ENCODE results near the gene FZD1. TPM values are rescaled to one million over a fixed set of nuclear protein-coding genes. Genes with fewer than 3 reads are reported as not detected.

FZD1 gene
- total RNA-seq, 1 experiment from 2014 or later: 7.9 TPM

DNA sequence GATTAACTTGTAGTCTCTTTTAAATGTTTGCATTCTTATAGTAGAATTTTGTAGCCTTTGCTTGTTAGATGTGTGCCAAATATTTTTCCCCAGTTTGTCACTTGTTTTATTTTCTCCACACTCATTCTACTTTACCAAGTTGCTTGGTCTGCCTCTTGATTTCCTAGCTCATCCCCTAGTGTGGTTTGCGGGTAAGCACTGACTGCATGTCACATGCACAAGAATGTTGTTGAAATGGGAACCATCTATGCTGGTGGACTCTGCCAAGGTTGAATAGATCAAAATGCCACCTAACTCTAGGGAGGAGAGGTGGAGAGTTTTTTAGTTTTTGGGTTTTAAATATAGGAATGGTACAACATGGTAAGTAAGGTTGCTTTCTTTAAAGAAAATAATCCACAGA is 47.6 kb downstream of the FZD1 start:
- Histone ChIP-seq H3K9ac (ENCODE audit: low read length) (no peak overlapping the region), H3K36me3 (ENCODE audit: insufficient read depth, low read length) (no peaks in the 10 kb centered on the region), H2AFZ (ENCODE audit: low read length) (no peak overlapping the region), H3K4me2 (ENCODE audit: low read depth, low read length, poor library complexity, severe bottlenecking) (no peak overlapping the region), H3K27me3 (ENCODE audit: low read length) (no peaks in the 10 kb centered on the region), H3K4me1 (ENCODE audit: low read length) (peaks cover 12% of the 10 kb centered on the region), H4K20me1 (ENCODE audit: insufficient read depth, low read depth, low read length) (no peaks in the 10 kb centered on the region), H3K4me3 (ENCODE audit: low read length) (no peak overlapping the region), H3K9me2 (replicated peaks; ENCODE audit: insufficient read depth, low read length) (no peaks in the 10 kb centered on the region), H3K27ac (ENCODE audit: low read length) (no peak overlapping the region), H3K9me3 (ENCODE audit: low read length) (no peaks in the 10 kb centered on the region), H3K79me2 (ENCODE audit: low read length) (no peaks in the 10 kb centered on the region)
- DNase-seq: no peak

DNA sequence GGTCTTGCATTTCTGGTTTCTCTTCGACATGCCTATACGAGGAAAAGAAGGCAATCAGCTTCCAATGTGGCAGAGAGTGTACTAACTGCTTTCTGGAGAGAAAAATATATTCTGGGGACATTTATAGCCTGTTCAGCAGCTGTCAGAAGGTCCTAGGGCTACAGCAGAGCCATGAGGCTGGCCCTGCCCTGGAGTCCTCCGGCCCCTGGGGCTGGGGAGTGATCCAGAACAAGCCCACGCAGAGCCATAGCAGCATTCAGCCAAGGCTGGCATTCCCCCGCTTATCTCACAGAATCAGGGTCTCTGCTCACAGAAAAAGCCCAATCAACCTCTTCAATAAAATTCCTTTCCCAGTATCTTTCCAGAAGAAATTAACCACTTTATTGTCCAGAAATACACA is 48.9 kb downstream of the FZD1 start:
- H3K27me3 ChIP-seq (ENCODE audit: low read length): no peaks in the 10 kb centered on the region
- no peaks in the 10 kb centered on the region for H3K9me3 ChIP-seq (ENCODE audit: low read length)
- H3K9me2 ChIP-seq (replicated peaks; ENCODE audit: insufficient read depth, low read length): no peaks in the 10 kb centered on the region
- H3K4me2 ChIP-seq (ENCODE audit: low read depth, low read length, poor library complexity, severe bottlenecking): no peak overlapping the region
- H3K4me1 ChIP-seq (ENCODE audit: low read length): peaks cover 8% of the 10 kb centered on the region
- no peak overlapping the region for H3K4me3 ChIP-seq (ENCODE audit: low read length)
- no peak overlapping the region for H2AFZ ChIP-seq (ENCODE audit: low read length)
- H3K36me3 ChIP-seq (ENCODE audit: insufficient read depth, low read length): no peaks in the 10 kb centered on the region
- no peaks in the 10 kb centered on the region for H4K20me1 ChIP-seq (ENCODE audit: insufficient read depth, low read depth, low read length)
- DNase-seq: no peak
- H3K27ac ChIP-seq (ENCODE audit: low read length): no peak overlapping the region
- no peak overlapping the region for H3K9ac ChIP-seq (ENCODE audit: low read length)
- no peaks in the 10 kb centered on the region for H3K79me2 ChIP-seq (ENCODE audit: low read length)

DNA sequence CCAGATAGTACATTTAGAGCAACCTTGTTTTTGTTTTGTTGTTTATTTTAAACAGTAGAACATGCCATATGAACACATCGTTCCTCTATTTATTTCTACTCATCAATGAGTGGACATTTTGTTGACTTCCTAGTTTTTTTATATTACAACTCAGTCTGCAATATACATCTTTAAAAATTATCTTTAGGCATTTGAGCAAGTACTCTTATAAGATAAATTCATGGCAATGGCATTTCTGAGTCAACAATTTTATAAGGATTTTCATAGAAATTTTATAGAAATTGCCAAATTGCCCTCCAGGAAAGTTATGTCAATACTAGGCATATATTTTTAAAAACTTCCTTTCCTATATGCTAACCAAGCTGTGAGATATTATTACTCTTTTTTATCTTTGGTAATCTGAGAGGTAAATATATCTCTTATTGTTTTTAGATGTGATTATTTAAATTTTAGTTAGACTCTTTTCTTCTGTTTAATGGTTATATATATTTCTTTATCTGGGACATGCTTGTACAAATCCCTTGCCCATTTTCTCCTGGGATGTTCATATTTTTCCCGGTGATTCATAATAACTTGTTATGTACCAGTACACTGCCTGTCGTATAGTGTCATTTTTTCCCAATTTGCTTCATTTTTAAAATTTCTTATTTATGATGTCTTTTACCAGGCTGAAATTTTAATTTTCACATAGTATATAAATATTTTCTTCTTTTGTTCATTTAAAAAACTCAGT is 50.5 kb downstream of the FZD1 start:
- Histone ChIP-seq H3K4me1 (ENCODE audit: low read length) (no peaks in the 10 kb centered on the region), H3K36me3 (ENCODE audit: insufficient read depth, low read length) (no peaks in the 10 kb centered on the region), H3K9ac (ENCODE audit: low read length) (no peak overlapping the region), H3K79me2 (ENCODE audit: low read length) (no peaks in the 10 kb centered on the region), H3K27ac (ENCODE audit: low read length) (no peak overlapping the region), H3K27me3 (ENCODE audit: low read length) (no peaks in the 10 kb centered on the region), H4K20me1 (ENCODE audit: insufficient read depth, low read depth, low read length) (no peaks in the 10 kb centered on the region), H3K4me3 (ENCODE audit: low read length) (no peak overlapping the region), H2AFZ (ENCODE audit: low read length) (no peak overlapping the region), H3K9me2 (replicated peaks; ENCODE audit: insufficient read depth, low read length) (no peaks in the 10 kb centered on the region), H3K9me3 (ENCODE audit: low read length) (no peaks in the 10 kb centered on the region), H3K4me2 (ENCODE audit: low read depth, low read length, poor library complexity, severe bottlenecking) (no peak overlapping the region)
- no peak for DNase-seq

DNA sequence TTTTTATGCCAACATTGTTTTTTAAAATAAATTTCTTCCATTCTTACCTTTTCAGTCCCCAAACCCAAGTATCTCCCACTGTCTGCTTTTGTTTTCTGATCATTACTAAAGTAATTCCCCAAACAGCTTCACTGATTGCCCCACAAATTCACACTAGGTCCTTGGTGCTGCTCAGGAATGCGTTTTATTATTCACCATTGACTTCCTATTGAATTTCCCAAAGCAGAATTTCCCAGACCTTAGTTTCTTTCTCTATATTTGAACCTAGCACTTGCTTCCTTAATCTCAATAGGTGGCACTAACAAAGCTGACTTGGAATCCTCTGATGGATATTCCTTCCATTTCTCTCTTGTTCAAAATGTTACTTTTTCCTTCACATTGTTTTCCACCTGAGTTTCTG is 52.2 kb downstream of the FZD1 start:
- Histone ChIP-seq H3K27me3 (ENCODE audit: low read length) (no peaks in the 10 kb centered on the region), H3K9me2 (replicated peaks; ENCODE audit: insufficient read depth, low read length) (no peaks in the 10 kb centered on the region), H3K9ac (ENCODE audit: low read length) (no peak overlapping the region), H3K36me3 (ENCODE audit: insufficient read depth, low read length) (no peaks in the 10 kb centered on the region), H3K4me1 (ENCODE audit: low read length) (no peaks in the 10 kb centered on the region), H2AFZ (ENCODE audit: low read length) (no peak overlapping the region), H3K4me3 (ENCODE audit: low read length) (no peak overlapping the region), H3K9me3 (ENCODE audit: low read length) (no peaks in the 10 kb centered on the region), H3K79me2 (ENCODE audit: low read length) (no peaks in the 10 kb centered on the region), H4K20me1 (ENCODE audit: insufficient read depth, low read depth, low read length) (no peaks in the 10 kb centered on the region), H3K4me2 (ENCODE audit: low read depth, low read length, poor library complexity, severe bottlenecking) (no peak overlapping the region), H3K27ac (ENCODE audit: low read length) (no peak overlapping the region)
- DNase-seq: no peak

DNA sequence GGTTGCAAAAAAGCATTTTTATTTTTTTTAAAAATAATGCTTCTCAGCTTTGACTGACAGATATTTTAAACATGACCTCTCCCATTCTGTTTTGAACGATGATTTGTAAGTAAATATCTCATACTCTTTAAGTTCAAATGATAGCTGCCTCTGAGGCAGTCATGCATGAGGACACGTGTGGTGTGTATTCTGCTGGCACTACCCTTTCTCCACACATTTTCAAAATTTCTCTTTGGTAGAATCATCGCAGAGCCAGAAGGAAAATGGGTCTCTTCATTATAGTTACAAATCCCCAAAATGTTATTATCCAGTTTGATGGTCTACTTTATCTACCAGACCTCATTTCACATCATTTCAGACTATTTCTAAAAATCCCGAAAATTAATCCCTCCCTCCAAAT is 55.1 kb downstream of the FZD1 start:
- Histone ChIP-seq H3K9me3 (ENCODE audit: low read length) (no peaks in the 10 kb centered on the region), H3K36me3 (ENCODE audit: insufficient read depth, low read length) (no peaks in the 10 kb centered on the region), H2AFZ (ENCODE audit: low read length) (no peak overlapping the region), H3K4me1 (ENCODE audit: low read length) (peaks cover 4% of the 10 kb centered on the region), H3K9me2 (replicated peaks; ENCODE audit: insufficient read depth, low read length) (no peaks in the 10 kb centered on the region), H3K27me3 (ENCODE audit: low read length) (no peaks in the 10 kb centered on the region), H3K9ac (ENCODE audit: low read length) (no peak overlapping the region), H3K4me2 (ENCODE audit: low read depth, low read length, poor library complexity, severe bottlenecking) (no peak overlapping the region), H3K27ac (ENCODE audit: low read length) (no peak overlapping the region), H4K20me1 (ENCODE audit: insufficient read depth, low read depth, low read length) (no peaks in the 10 kb centered on the region), H3K4me3 (ENCODE audit: low read length) (no peak overlapping the region), H3K79me2 (ENCODE audit: low read length) (no peaks in the 10 kb centered on the region)
- no peak for DNase-seq

DNA sequence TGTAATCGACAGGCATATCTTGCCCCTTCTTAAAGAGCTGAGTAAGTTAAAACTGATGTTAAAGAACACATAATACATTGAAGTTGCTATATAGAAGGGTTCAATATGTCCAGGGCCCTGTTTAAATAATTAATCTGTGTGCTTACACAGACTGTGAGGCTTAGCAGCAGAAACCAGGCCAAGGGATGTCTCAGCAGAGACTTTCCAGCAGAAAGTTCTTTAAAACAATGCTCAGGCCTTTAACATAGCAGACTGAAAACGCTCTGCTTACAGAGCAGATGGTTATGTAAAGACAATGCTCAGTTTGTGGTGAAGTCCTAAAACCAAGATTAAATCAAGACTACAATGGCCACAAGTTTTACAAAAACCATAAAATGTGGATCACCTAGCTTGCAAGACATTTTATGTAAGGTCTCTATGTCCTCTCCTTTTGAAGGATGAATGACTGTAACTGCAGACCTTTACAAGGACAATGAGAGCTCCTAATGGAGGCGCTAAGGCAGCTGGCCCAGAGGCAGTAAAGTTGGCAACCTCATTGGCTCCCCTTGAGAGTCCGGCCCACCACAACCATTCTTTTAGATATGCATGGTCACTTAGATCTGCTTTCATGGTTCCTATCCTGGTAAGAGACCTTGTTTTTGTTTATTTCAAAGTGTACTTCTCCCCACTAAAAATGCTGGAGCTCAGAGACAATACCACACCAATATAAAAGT is 56.3 kb downstream of the FZD1 start:
- Histone ChIP-seq H3K9me2 (replicated peaks; ENCODE audit: insufficient read depth, low read length) (no peaks in the 10 kb centered on the region), H3K4me1 (ENCODE audit: low read length) (peaks cover 15% of the 10 kb centered on the region), H3K36me3 (ENCODE audit: insufficient read depth, low read length) (no peaks in the 10 kb centered on the region), H3K4me2 (ENCODE audit: low read depth, low read length, poor library complexity, severe bottlenecking) (no peak overlapping the region), H3K27ac (ENCODE audit: low read length) (no peak overlapping the region), H3K9ac (ENCODE audit: low read length) (no peak overlapping the region), H2AFZ (ENCODE audit: low read length) (no peak overlapping the region), H3K9me3 (ENCODE audit: low read length) (no peaks in the 10 kb centered on the region), H4K20me1 (ENCODE audit: insufficient read depth, low read depth, low read length) (no peaks in the 10 kb centered on the region), H3K27me3 (ENCODE audit: low read length) (no peaks in the 10 kb centered on the region), H3K79me2 (ENCODE audit: low read length) (no peaks in the 10 kb centered on the region), H3K4me3 (ENCODE audit: low read length) (no peak overlapping the region)
- DNase-seq: no peak
